ENCODE measurements around the gene GLP2R.

DNA sequence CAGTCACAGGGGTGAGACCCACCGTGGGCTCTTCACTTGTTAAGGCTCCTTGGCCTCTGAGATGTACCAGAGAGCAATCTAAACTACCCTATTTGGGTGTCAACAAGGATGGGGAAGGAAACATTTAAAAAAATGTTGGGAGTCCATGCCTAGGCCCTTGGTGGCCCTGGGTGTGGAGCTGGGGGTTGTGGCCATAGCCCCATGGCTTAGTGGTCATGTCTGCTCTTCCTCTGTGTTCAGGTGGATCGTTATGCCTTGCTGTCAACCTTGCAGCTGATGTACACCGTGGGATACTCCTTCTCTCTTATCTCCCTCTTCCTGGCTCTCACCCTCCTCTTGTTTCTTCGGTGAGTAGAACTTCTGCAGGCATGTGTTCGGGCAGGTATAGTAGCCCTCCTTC is 28.5 kb downstream of the GLP2R start:
- TF ChIP-seq EP300 (IDR thresholded peaks at IDR 0.05) (no peak), POLR2A (IDR thresholded peaks at IDR 0.05) (no peak)
- TF ChIP-seq, protein P1, sequence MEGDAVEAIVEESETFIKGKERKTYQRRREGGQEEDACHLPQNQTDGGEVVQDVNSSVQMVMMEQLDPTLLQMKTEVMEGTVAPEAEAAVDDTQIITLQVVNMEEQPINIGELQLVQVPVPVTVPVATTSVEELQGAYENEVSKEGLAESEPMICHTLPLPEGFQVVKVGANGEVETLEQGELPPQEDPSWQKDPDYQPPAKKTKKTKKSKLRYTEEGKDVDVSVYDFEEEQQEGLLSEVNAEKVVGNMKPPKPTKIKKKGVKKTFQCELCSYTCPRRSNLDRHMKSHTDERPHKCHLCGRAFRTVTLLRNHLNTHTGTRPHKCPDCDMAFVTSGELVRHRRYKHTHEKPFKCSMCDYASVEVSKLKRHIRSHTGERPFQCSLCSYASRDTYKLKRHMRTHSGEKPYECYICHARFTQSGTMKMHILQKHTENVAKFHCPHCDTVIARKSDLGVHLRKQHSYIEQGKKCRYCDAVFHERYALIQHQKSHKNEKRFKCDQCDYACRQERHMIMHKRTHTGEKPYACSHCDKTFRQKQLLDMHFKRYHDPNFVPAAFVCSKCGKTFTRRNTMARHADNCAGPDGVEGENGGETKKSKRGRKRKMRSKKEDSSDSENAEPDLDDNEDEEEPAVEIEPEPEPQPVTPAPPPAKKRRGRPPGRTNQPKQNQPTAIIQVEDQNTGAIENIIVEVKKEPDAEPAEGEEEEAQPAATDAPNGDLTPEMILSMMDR (IDR thresholded peaks at IDR 0.05), result no peak
